Esophagus muscularis mucosa (tissue), 4 donors: Measurements from ENCODE around the gene DYNLT2B. TPM values are rescaled to one million over a fixed set of nuclear protein-coding genes. Genes with fewer than 3 reads are reported as not detected.
"Not testable (repeated sequence)": the region's sequence is repeated elsewhere in the genome, so short reads cannot be mapped to it uniquely, and the experiment has no call there.

Source experiments
- DNase-seq: peaks from one replicate; pipeline ENCODE4 v3.0.0-alpha.2; 2017; ENCODE audit errors: extremely low spot score
- H3K27ac ChIP-seq, 4 donors: fragments of 200-600 bp; sonication (generic); replicated peaks in 1 of 4; 1 replicate in 3 of 4; 2 replicates in 1 of 4; pipeline ENCODE4 v1.5.1; 2016 to 2019; ENCODE audit warnings: mild to moderate bottlenecking in 1 of 4
- H3K27me3 ChIP-seq, 4 donors: fragments of 200-600 bp; sonication (generic); one replicate each; pipeline versions ENCODE4 v1.5.1 to v1.6.0; 2016 to 2019
- H3K36me3 ChIP-seq, 4 donors: fragments of 200-600 bp; sonication (generic); one replicate each; pipeline ENCODE4 v1.5.1; 2016 to 2019
- H3K4me1 ChIP-seq, 4 donors: fragments of 200-600 bp; sonication (generic); one replicate each; pipeline ENCODE4 v1.5.1; 2016 to 2019
- H3K4me3 ChIP-seq, 4 donors: fragments of 200-600 bp; sonication (generic); 1 replicate in 2 of 4; 2 replicates in 2 of 4; pipeline ENCODE4 v1.5.1; 2016 to 2019; ENCODE audit warnings: mild to moderate bottlenecking in 4 of 4, moderate library complexity in 1 of 4
- H3K9me3 ChIP-seq, 4 donors: fragments of 200-600 bp; sonication (generic); 1 replicate in 3 of 4; 2 replicates in 1 of 4; pipeline ENCODE4 v1.5.1; 2016 to 2019
- EP300 ChIP-seq: sonication (generic); formaldehyde crosslinking; IDR thresholded peaks from one replicate; pipeline ENCODE4 v1.6.1; 2017; ENCODE audit warnings: antibody characterized with exemption
- POLR2A ChIP-seq: fragments of 450-650 bp; IDR thresholded peaks from one replicate; pipeline ENCODE4 v1.6.1; 2017; ENCODE audit warnings: antibody characterized with exemption, moderate library complexity, mild to moderate bottlenecking, low read depth
- POLR2AphosphoS5 ChIP-seq, 2 donors: sonication (generic); formaldehyde crosslinking; IDR thresholded peaks; one replicate each; pipeline ENCODE4 v1.6.1; 2017; ENCODE audit warnings: antibody characterized with exemption in 2 of 2
- WGBS: methylation state at CpG from one replicate; pipeline ENCODE4 v1.1.5; 2018; 5-methylcytosine and 5-hydroxymethylcytosine counted together
- intact Hi-C: fragments of 100-400 bp; cut with DNase I; formaldehyde crosslinking; loops from one replicate; pipeline ENCODE4 v1.15.1; 2023
- total RNA-seq, 4 donors: library from RNA; depleted of rRNA; stranded (reverse); fragments of >200 nt; gene quantifications; one replicate each; pipeline versions ENCODE4 v1.1.0 to v1.2.1, GENCODE V29; 2016
- TF ChIP-seq, protein P1 (sequence below), 3 experiments: fragments of 200-600 bp in 2 of 3; fragments of 450-650 bp in 1 of 3; sonication (generic) in 2 of 3; IDR thresholded peaks; one replicate each; pipeline ENCODE4 v1.5.1; 2017 to 2019; ENCODE audit warnings: antibody characterized with exemption in 3 of 3, mild to moderate bottlenecking in 2 of 3, moderate library complexity in 1 of 3

The DYNLT2B gene
- total RNA-seq, 4 donors from 2014 or later = 5.3 to 9.5 (median 6.8) TPM

DNA sequence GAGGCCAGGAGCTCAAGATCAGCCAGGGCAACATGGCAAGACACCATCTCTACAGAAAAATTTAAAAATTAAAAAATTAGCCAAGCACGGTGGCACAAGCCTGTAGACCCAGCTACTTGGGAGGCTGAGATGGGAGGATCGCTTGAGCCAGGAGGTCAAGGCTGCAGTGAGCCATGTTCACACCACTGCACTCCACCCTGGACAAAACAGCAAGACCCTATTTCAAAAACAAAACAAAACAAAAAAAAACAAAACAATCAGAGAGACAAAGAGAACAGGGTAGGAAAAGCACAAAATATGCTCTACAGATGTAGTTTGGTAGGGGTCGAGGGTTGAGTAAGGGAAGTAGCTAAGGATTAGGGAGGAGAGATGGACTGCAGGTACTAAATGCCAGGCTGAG, 3.4 kb downstream of the DYNLT2B start:
- no peak overlapping the region for H3K4me3 ChIP-seq
- no peak for TF ChIP-seq POLR2AphosphoS5 (IDR thresholded peaks at IDR 0.05)
- TF ChIP-seq, protein P1, sequence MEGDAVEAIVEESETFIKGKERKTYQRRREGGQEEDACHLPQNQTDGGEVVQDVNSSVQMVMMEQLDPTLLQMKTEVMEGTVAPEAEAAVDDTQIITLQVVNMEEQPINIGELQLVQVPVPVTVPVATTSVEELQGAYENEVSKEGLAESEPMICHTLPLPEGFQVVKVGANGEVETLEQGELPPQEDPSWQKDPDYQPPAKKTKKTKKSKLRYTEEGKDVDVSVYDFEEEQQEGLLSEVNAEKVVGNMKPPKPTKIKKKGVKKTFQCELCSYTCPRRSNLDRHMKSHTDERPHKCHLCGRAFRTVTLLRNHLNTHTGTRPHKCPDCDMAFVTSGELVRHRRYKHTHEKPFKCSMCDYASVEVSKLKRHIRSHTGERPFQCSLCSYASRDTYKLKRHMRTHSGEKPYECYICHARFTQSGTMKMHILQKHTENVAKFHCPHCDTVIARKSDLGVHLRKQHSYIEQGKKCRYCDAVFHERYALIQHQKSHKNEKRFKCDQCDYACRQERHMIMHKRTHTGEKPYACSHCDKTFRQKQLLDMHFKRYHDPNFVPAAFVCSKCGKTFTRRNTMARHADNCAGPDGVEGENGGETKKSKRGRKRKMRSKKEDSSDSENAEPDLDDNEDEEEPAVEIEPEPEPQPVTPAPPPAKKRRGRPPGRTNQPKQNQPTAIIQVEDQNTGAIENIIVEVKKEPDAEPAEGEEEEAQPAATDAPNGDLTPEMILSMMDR (IDR thresholded peaks at IDR 0.05) = no peak
- TF ChIP-seq EP300 = no peak
- no peak for TF ChIP-seq POLR2A
- peaks cover 3 to 9% (median 5%) of the 10 kb centered on the region in 4 donors for H3K4me1 ChIP-seq
- H3K36me3 ChIP-seq = peaks cover 0 to 7% (median 2%) of the 10 kb centered on the region in 4 donors
- H3K9me3 ChIP-seq = no peaks in the 10 kb centered on the region
- no peak overlapping the region for H3K27ac ChIP-seq
- intact Hi-C loops = no loop called here
- 92% methylated on average over 3 of the region's 3 CpGs for WGBS
- DNase-seq = no peak
- H3K27me3 ChIP-seq = no peaks in the 10 kb centered on the region

DNA sequence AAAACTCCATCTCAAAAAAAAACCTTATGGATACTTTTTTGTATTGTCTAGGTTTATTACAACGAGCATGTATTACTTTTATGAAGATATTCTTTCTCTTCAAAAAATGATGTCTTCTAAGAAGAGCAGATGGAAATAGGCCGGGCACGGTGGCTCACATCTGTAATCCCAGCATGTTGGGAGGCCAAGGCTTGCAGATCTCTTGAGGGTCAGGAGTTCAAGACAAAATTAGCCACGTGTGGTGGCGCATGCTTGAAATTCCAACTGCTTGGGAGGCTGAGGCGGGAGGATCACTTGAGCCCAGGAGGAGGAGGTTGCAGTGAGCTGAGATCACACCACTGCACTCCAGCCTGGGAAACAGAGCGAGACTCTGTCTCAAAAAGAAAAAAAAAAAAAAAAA, 4.0 kb downstream of the DYNLT2B start:
- DNase-seq, H3K9me3 ChIP-seq, H3K27me3 ChIP-seq, H3K36me3 ChIP-seq, H3K27ac ChIP-seq, H3K4me3 ChIP-seq, H3K4me1 ChIP-seq, intact Hi-C loops: not testable (repeated sequence)
- WGBS = 84% methylated on average over 7 of the region's 7 CpGs

DNA sequence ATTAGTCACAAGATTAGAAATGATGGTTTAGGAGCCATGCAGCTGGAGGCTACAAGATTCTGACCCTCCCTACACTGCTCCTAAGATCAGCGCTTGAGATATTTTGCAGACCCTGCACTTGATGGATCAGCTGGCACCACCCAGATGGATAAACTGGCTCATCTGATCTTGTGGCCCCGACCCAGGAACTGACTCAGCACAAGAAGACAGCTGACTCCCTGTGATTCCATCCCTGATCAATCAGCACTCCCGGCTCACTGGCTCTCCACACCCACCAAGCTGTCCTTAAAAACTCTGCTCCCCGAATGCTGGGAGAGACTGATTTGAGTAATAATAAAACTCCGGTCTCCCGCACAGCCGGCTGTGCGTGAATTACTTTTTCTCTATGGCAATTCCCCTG, 15.1 kb downstream of the DYNLT2B start:
- H3K27me3 ChIP-seq, H3K4me3 ChIP-seq, intact Hi-C loops, H3K27ac ChIP-seq, H3K9me3 ChIP-seq, H3K4me1 ChIP-seq, DNase-seq: not testable (repeated sequence)
- peaks cover 7 to 50% (median 13%) of the 10 kb centered on the region in 4 donors for H3K36me3 ChIP-seq
- WGBS = 100% methylated on average over 3 of the region's 8 CpGs

DNA sequence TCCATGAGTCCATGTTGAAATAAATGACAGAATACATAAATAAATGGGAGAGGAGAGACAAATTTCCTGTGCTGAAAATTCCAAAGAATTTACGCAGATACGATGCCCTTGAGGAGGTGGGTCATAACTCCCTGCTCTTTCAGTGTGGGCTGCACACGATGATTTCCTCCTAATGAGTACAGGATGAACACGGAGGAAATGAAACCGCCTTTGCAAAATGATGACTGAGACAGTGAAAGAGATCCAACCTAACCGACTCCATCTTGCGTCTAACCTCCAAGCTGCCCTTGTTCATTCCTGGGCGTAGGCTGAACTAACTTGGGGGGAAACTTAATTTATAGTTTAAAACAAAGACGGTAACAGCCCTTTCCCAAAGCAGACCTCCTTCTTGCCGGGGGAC, 15.5 kb downstream of the DYNLT2B start:
- H3K27ac ChIP-seq, H3K9me3 ChIP-seq, H3K4me1 ChIP-seq, DNase-seq, intact Hi-C loops, H3K27me3 ChIP-seq, H3K4me3 ChIP-seq: not testable (repeated sequence)
- peaks cover 7 to 53% (median 13%) of the 10 kb centered on the region in 4 donors for H3K36me3 ChIP-seq
- WGBS = 72% methylated on average over 6 of the region's 10 CpGs

DNA sequence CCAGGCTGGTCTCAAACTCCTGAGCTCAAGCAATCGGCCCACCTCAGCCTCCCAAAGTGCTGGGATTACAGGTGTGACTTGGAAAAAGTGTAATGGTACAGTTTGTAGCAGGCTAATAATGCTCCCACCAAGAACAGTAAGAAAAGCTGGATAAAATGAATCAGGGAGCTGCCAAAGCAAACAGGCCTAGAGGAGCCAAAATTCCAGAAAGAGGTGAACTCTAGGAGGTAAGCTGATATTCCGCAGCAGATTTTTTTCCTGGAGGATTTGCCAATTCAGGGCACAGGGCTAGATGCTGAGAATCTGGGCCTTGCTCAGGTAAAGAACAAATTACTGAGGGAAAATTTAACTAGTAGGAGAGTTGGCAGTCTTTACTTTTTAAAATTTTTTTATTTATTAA, 19.5 kb downstream of the DYNLT2B start:
- intact Hi-C loops = no loop called here
- H3K36me3 ChIP-seq = peaks cover 3 to 44% (median 10%) of the 10 kb centered on the region in 4 donors
- no peaks in the 10 kb centered on the region for H3K9me3 ChIP-seq
- no peak overlapping the region for H3K27ac ChIP-seq
- no peaks in the 10 kb centered on the region for H3K27me3 ChIP-seq
- H3K4me3 ChIP-seq = no peak overlapping the region
- no peaks in the 10 kb centered on the region for H3K4me1 ChIP-seq
- WGBS = 98% methylated on average over 2 of the region's 2 CpGs
- no peak for DNase-seq
- TF ChIP-seq EP300 (no peak), POLR2AphosphoS5 (IDR thresholded peaks at IDR 0.05) (no peak), POLR2A (no peak)
- TF ChIP-seq, protein P1 (IDR thresholded peaks at IDR 0.05) = no peak

DNA sequence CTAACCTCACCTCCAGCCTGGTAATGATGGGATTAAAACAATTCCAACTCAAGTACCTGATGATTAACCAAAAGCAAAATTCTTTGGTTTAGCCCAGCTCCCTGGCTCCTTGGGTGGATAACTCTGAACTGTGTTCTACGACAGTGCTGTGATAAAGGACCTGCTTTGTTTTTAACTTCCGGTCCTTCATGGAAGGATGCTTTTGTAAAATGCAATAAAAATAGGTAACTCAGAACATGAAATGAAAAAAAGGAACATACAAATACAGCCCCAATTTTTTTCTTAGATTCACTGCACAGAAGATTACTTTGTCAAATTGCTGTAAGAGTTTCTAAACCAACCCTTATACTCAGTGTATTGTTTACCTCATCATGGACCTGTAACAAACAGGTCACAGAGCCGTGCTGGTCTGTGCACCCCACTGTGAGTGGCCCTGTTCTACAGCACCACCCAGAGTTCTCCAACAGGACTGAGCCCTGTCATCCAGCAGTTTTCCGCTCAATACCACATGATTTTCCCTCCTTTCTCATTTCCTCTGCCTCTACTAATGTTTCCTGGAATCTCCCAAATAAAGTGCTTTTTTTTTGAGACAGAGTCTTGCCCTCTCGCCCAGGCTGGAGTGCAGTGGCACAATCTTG, 25.6 kb downstream of the DYNLT2B start:
- H3K4me3 ChIP-seq = no peak overlapping the region
- peaks cover 0 to 6% (median 4%) of the 10 kb centered on the region in 4 donors for H3K4me1 ChIP-seq
- no peak overlapping the region for H3K27ac ChIP-seq
- DNase-seq = no peak
- H3K36me3 ChIP-seq = peaks cover 0 to 17% (median 0%) of the 10 kb centered on the region in 4 donors
- intact Hi-C loops = no loop called here
- WGBS = 91% methylated on average over 5 of the region's 5 CpGs
- H3K9me3 ChIP-seq = no peaks in the 10 kb centered on the region
- H3K27me3 ChIP-seq = no peaks in the 10 kb centered on the region
- TF ChIP-seq, protein P1 (IDR thresholded peaks at IDR 0.05) = no peak
- TF ChIP-seq EP300 (no peak), POLR2A (no peak), POLR2AphosphoS5 (IDR thresholded peaks at IDR 0.05) (no peak)
